K562 (cell line): ENCODE results near the gene LCN12. TPM values are rescaled to one million over a fixed set of nuclear protein-coding genes. Genes with fewer than 3 reads are reported as not detected.

Experiments used
- ATAC-seq: fragments of 200-7000 bp; cut with Tn5 transposase; 3 replicates; pipeline ENCODE4 v1.9.1; 2020; ENCODE audit warnings: moderate library complexity
- BruUV-seq: library from RNA; stranded (reverse); fragments of 400-500 nt; replicated peaks from 2 replicates; lab custom pipeline; 2021; lab: Mats Ljungman, UMichigan
- CTCF ChIA-PET: fragments of 300-600 bp; formaldehyde crosslinking; extraction: SDS; loops from one replicate; lab custom pipeline; 2021; ENCODE audit warnings: low intra/inter-chr PET ratio; lab: Yijun Ruan, JAX
- POLR2A ChIA-PET: fragments of 300-600, 350-650 bp; sonication (Branson Sonifier 250); formaldehyde crosslinking; extraction: SDS; loops from one replicate; lab custom pipeline; 2021; ENCODE audit warnings: antibody characterized with exemption, inconsistent platforms; lab: Yijun Ruan, JAX
- DNase-seq, 4 experiments: peaks; one replicate each; pipeline versions ENCODE4 v3.0.0 to v3.0.0-alpha.2; 2011 to 2018; ENCODE audit warnings: low spot score in 3 of 4, mixed read lengths in 3 of 4; ENCODE audit errors: extremely low read depth in 1 of 4
- FAIRE-seq: peaks from 2 replicates; lab custom pipeline; 2011; peaks lifted over from hg19 to GRCh38; lab: Jason Lieb, UNC
- H2AFZ ChIP-seq: 2 replicates; pipeline ENCODE4 v1.6.0; 2011; ENCODE audit warnings: low read depth, low read length, control low read depth, inconsistent platforms
- H3K27ac ChIP-seq: fragments of 200-600 bp; 3 replicates; pipeline ENCODE4 v1.8.0; 2011; ENCODE audit warnings: low read depth, mild to moderate bottlenecking, control low read depth, inconsistent platforms, low read length, moderate library complexity, mixed read lengths; ENCODE audit errors: extremely low read depth
- H3K27me3 ChIP-seq, 2 experiments: fragments of 300-600 bp in 1 of 2; 2 replicates in 1 of 2; 3 replicates in 1 of 2; pipeline versions ENCODE4 v1.6.0 to v1.8.0; 2011; ENCODE audit warnings: inconsistent platforms in 2 of 2, low read length in 2 of 2, mild to moderate bottlenecking in 1 of 2, mixed read lengths in 1 of 2, moderate library complexity in 1 of 2; ENCODE audit not compliant: control insufficient read depth in 2 of 2, insufficient read depth in 2 of 2
- H3K36me3 ChIP-seq: fragments of 300-600 bp; 3 replicates; pipeline ENCODE4 v1.8.0; 2011; ENCODE audit warnings: mild to moderate bottlenecking, low read length, inconsistent platforms; ENCODE audit not compliant: control insufficient read depth, insufficient read depth
- H3K4me1 ChIP-seq, 2 experiments: fragments of 200-600 bp in 1 of 2; replicated peaks in 1 of 2; 2 replicates in 1 of 2; 3 replicates in 1 of 2; pipeline versions ENCODE4 v1.5.1 to v1.8.0; 2011; ENCODE audit warnings: inconsistent platforms in 2 of 2, low read length in 2 of 2, mild to moderate bottlenecking in 1 of 2, mixed read lengths in 1 of 2, moderate library complexity in 1 of 2; ENCODE audit not compliant: control insufficient read depth in 2 of 2, insufficient read depth in 2 of 2
- H3K4me2 ChIP-seq: 2 replicates; pipeline ENCODE4 v1.6.1; 2011; ENCODE audit warnings: low read length, control low read depth, inconsistent platforms, mixed read lengths; ENCODE audit not compliant: insufficient read depth
- H3K4me3 ChIP-seq: fragments of 200-600 bp; sonication (generic), shearing (Covaris generic); 2 replicates; pipeline ENCODE4 v1.5.1; 2016; ENCODE audit warnings: control low read depth, inconsistent platforms
- H3K79me2 ChIP-seq: fragments of 200-600 bp; 3 replicates; pipeline ENCODE4 v1.8.0; 2011; ENCODE audit warnings: low read length, inconsistent platforms; ENCODE audit not compliant: control insufficient read depth, insufficient read depth
- H3K9ac ChIP-seq, 2 experiments: 2 replicates each; pipeline versions ENCODE4 v1.6.0 to v1.6.1; 2011; ENCODE audit warnings: low read depth in 2 of 2, low read length in 2 of 2, control low read depth in 1 of 2, inconsistent platforms in 1 of 2, mild to moderate bottlenecking in 1 of 2, mixed read lengths in 1 of 2; ENCODE audit not compliant: insufficient read depth in 1 of 2
- H3K9me1 ChIP-seq: one replicate; pipeline ENCODE4 v1.6.0; 2011; ENCODE audit warnings: inconsistent platforms, mild to moderate bottlenecking, low read length, moderate library complexity; ENCODE audit not compliant: control insufficient read depth, insufficient read depth
- H3K9me3 ChIP-seq: replicated peaks from 2 replicates; pipeline ENCODE4 v1.5.1; 2011; ENCODE audit warnings: low read depth, low read length, inconsistent platforms; ENCODE audit not compliant: control insufficient read depth, insufficient read depth
- H4K20me1 ChIP-seq: replicated peaks from 2 replicates; pipeline ENCODE4 v1.6.1; 2011; ENCODE audit warnings: low read length, inconsistent platforms, mixed read lengths; ENCODE audit not compliant: control insufficient read depth, insufficient read depth
- BRD4 ChIP-seq: fragments of 200-600 bp; sonication (generic); IDR thresholded peaks from 2 replicates; pipeline ENCODE4 v1.6.1; 2017; ENCODE audit warnings: inconsistent platforms
- CBFA2T2 ChIP-seq: fragments of 450-650 bp; conservative IDR thresholded peaks from 2 replicates; pipeline ENCODE4 v1.6.1; 2017; ENCODE audit warnings: mild to moderate bottlenecking
- ELF2 ChIP-seq: fragments of 250-450 bp; sonication (Bioruptor Pico); IDR thresholded peaks from 2 replicates; pipeline ENCODE4 v1.5.0; 2021; ENCODE audit warnings: mild to moderate bottlenecking
- HDAC3 ChIP-seq: fragments of 450-650 bp; IDR thresholded peaks from 2 replicates; pipeline ENCODE4 v1.6.1; 2018; ENCODE audit warnings: borderline replicate concordance, mild to moderate bottlenecking, moderate library complexity; ENCODE audit not compliant: partially characterized antibody
- ID3 ChIP-seq, 2 experiments: fragments of 250-450 bp in 1 of 2; fragments of 450-650 bp in 1 of 2; sonication (Bioruptor Pico) in 1 of 2; IDR thresholded peaks; 2 replicates each; pipeline versions ENCODE4 v1.6.1 to v1.8.0; 2016 to 2021; ENCODE audit warnings: mild to moderate bottlenecking in 2 of 2, moderate library complexity in 2 of 2, missing compliant biosample characterization in 1 of 2, missing genetic modification characterization in 1 of 2
- MTA1 ChIP-seq: fragments of 450-650 bp; IDR thresholded peaks from 2 replicates; pipeline ENCODE4 v1.6.1; 2017; ENCODE audit warnings: borderline replicate concordance
- NEUROD1 ChIP-seq: fragments of 150-350 bp; IDR thresholded peaks from 2 replicates; pipeline ENCODE4 v1.6.1; 2014; ENCODE audit warnings: borderline replicate concordance, low read length, low read depth; ENCODE audit not compliant: partially characterized antibody
- PHF20 ChIP-seq: fragments of 450-650 bp; IDR thresholded peaks from 2 replicates; pipeline ENCODE4 v1.6.1; 2018; ENCODE audit not compliant: partially characterized antibody
- PTTG1 ChIP-seq: fragments of 450-650 bp; IDR thresholded peaks from 2 replicates; pipeline ENCODE4 v1.6.1; 2016; ENCODE audit warnings: low read depth, mild to moderate bottlenecking, missing genetic modification characterization, missing compliant biosample characterization
- RB1 ChIP-seq: fragments of 450-650 bp; IDR thresholded peaks from 2 replicates; pipeline ENCODE4 v1.6.1; 2017; ENCODE audit warnings: low read depth, mild to moderate bottlenecking
- SAFB ChIP-seq: fragments of 200-400 bp; formaldehyde crosslinking; IDR thresholded peaks from 2 replicates; pipeline ENCODE4 v1.6.1; 2017; ENCODE audit warnings: low read depth, low read length, borderline replicate concordance
- YY1 ChIP-seq, 3 experiments: IDR thresholded peaks; 2 replicates each; pipeline ENCODE4 v1.6.1; 2011; ENCODE audit warnings: low read length in 2 of 3, mild to moderate bottlenecking in 2 of 3, moderate library complexity in 2 of 3, borderline replicate concordance in 1 of 3, control low read depth in 1 of 3, low read depth in 1 of 3; ENCODE audit not compliant: insufficient read depth in 3 of 3, insufficient replicate concordance in 2 of 3, control insufficient read depth in 1 of 3, insufficient read length in 1 of 3; ENCODE audit errors: extremely low read depth in 1 of 3
- ZBTB33 ChIP-seq: sonication (generic); formaldehyde crosslinking; IDR thresholded peaks from 2 replicates; pipeline ENCODE4 v1.8.1; 2023; ENCODE audit warnings: mild to moderate bottlenecking, missing genetic modification reagents
- ZNF124 ChIP-seq: sonication (generic); formaldehyde crosslinking; IDR thresholded peaks from 2 replicates; pipeline ENCODE4 v1.8.1; 2022; ENCODE audit warnings: missing genetic modification reagents
- ZNF217 ChIP-seq: sonication (generic); formaldehyde crosslinking; IDR thresholded peaks from 2 replicates; pipeline ENCODE4 v1.8.0; 2022; ENCODE audit warnings: mild to moderate bottlenecking, missing genetic modification reagents
- ZNF41 ChIP-seq: fragments of 250-450 bp; sonication (Bioruptor Pico); conservative IDR thresholded peaks from 2 replicates; pipeline ENCODE4 v1.4.0; 2020; ENCODE audit warnings: mild to moderate bottlenecking
- WGBS: fragments of 100-300 bp; shearing (Covaris generic); methylation state at CpG from one replicate; pipeline ENCODE4 v1.1.6; 2016; ENCODE audit warnings: low coverage, mixed read lengths; ENCODE audit not compliant: insufficient coverage; ENCODE audit errors: missing lambda C conversion rate; 5-methylcytosine and 5-hydroxymethylcytosine counted together
- in situ Hi-C: fragments of 300-500 bp; cut with MboI; formaldehyde crosslinking; loops from 4 replicates; pipeline ENCODE4 v1.15.0; 2018; ENCODE audit warnings: inconsistent platforms, mixed read lengths
- intact Hi-C: fragments of 100-400 bp; cut with micrococcal nuclease; formaldehyde crosslinking; loops from 2 replicates; pipeline ENCODE4 v1.14.2; 2022
- polyA plus RNA-seq, 8 experiments: library from polyadenylated mRNA; depleted of rRNA in 4 of 8; stranded (reverse) in 5 of 8; unstranded in 3 of 8; fragments of >200 nt; fragmentation: Nextera tagmentation in 2 of 8; fragmentation: Illumina TruSeq in 1 of 8; extraction: Ambion mirVana in 2 of 8; extraction: Trizol in 1 of 8; gene quantifications; 2 replicates each; pipeline versions ENCODE4 v1.2.1 to v1.2.3, GENCODE V29; 2011 to 2014; ENCODE audit warnings: inconsistent platforms in 1 of 8, missing spikeins in 1 of 8
- total RNA-seq, 7 experiments: library from RNA; depleted of rRNA in 6 of 7; stranded (reverse); fragments of >200 nt in 6 of 7; fragmentation: Illumina TruSeq in 2 of 7; extraction: Trizol in 2 of 7; gene quantifications; 2 replicates each; pipeline versions ENCODE4 v1.2.1 to v1.2.3, GENCODE V29; 2011 to 2021; ENCODE audit warnings: low replicate concordance in 1 of 7
- TF ChIP-seq, protein P1 (sequence below): fragments of 450-650 bp; IDR thresholded peaks from 2 replicates; pipeline ENCODE4 v1.6.1; 2017; ENCODE audit warnings: mild to moderate bottlenecking, moderate library complexity

Gene LCN12
- total and polyA plus RNA-seq, 9 of the 15 experiments (the other 6 are each of a cell fraction or from before 2014, with no cell fraction given) = 0.05 TPM; not detected in 8

GRCh38 chr9:136965771-136966484 is 13.9 kb downstream of the LCN12 start:
- no peak; the same call in 1 of the 3 replicates for ATAC-seq
- peaks cover 26 to 80% of the 10 kb centered on the region in 2 experiments; a peak in 4 of 5 replicates for H3K4me1 ChIP-seq
- BruUV-seq = no TSS peak
- intact Hi-C loops (no loop called here), in situ Hi-C loops (no loop called here)
- DNase-seq = peak; percentile 32 to 56 (median 48)
- H3K27me3 ChIP-seq = no peaks in the 10 kb centered on the region
- ChIA-PET POLR2A (interaction anchor here (0.7 to 0.9 kb wide), 2 partner anchors 11 to 106 kb away, joined by 3 read pairs; no protein-coding TSS in a partner anchor), CTCF (no interaction called here)
- peak overlapping the region; percentile 55 for H3K4me2 ChIP-seq
- peak overlapping the region; percentile 38; the same call in 1 of the 3 replicates for H3K27ac ChIP-seq
- H3K36me3 ChIP-seq = no peaks in the 10 kb centered on the region
- no peaks in the 10 kb centered on the region for H4K20me1 ChIP-seq
- no peaks in the 10 kb centered on the region for H3K79me2 ChIP-seq
- 20% methylated on average over 23 of the region's 23 CpGs for WGBS
- H2AFZ ChIP-seq = peak overlapping the region; percentile 96
- FAIRE-seq = peak; percentile 88
- H3K9me1 ChIP-seq = no peaks in the 10 kb centered on the region
- peak overlapping the region; percentile 22 to 75; a peak in 2 of 4 replicates for H3K9ac ChIP-seq
- no peaks in the 10 kb centered on the region for H3K9me3 ChIP-seq
- H3K4me3 ChIP-seq = no peak overlapping the region
- TF ChIP-seq ZBTB33 (CRISPR knock-in tag) (no peak), YY1 (IDR thresholded peaks at IDR 0.05; ENCODE audit: borderline replicate concordance in 1 of 3, control insufficient read depth in 1 of 3, extremely low read depth in 1 of 3, insufficient read depth in 3 of 3, insufficient read length in 1 of 3, insufficient replicate concordance in 2 of 3, low read depth in 1 of 3, low read length in 2 of 3) (no peak), PTTG1 (tag) (no peak), HDAC3 (no peak), ZNF41 (no peak), PHF20 (no peak), ID3 (CRISPR knock-in tag; IDR thresholded peaks at IDR 0.05) (no peak), ID3 (tag; IDR thresholded peaks at IDR 0.05) (no peak), ZNF217 (CRISPR knock-in tag) (no peak), ELF2 (CRISPR knock-in tag) (no peak), BRD4 (no peak), RB1 (no peak), NEUROD1 (no peak), MTA1 (no peak), CBFA2T2 (peak; percentile 57), ZNF124 (CRISPR knock-in tag) (no peak), SAFB (no peak)
- TF ChIP-seq, protein P1, sequence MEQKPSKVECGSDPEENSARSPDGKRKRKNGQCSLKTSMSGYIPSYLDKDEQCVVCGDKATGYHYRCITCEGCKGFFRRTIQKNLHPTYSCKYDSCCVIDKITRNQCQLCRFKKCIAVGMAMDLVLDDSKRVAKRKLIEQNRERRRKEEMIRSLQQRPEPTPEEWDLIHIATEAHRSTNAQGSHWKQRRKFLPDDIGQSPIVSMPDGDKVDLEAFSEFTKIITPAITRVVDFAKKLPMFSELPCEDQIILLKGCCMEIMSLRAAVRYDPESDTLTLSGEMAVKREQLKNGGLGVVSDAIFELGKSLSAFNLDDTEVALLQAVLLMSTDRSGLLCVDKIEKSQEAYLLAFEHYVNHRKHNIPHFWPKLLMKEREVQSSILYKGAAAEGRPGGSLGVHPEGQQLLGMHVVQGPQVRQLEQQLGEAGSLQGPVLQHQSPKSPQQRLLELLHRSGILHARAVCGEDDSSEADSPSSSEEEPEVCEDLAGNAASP = no peak
